Adrenal gland (tissue), 12 donors: Measurements from ENCODE around the gene MTA3. TPM values are rescaled to one million over a fixed set of nuclear protein-coding genes. Genes with fewer than 3 reads are reported as not detected.

Experiments
- DNase-seq, 7 donors: peaks; one replicate each; pipeline ENCODE4 v3.0.0-alpha.2; 2019 to 2020
- H3K27ac ChIP-seq, 5 donors: fragments of 200-600 bp; sonication (generic) in 4 of 5; 1 replicate in 3 of 5; 2 replicates in 2 of 5; pipeline versions ENCODE4 v1.5.1 to v1.8.0; 2016 to 2020; ENCODE audit warnings: mild to moderate bottlenecking in 1 of 5
- H3K27me3 ChIP-seq: fragments of 200-600 bp; 2 replicates; pipeline ENCODE4 v1.8.0; 2021
- H3K36me3 ChIP-seq, 2 donors: fragments of 200-600 bp; replicated peaks in 1 of 2; 1 replicate in 1 of 2; 2 replicates in 1 of 2; pipeline versions ENCODE4 v1.5.1 to v1.8.0; 2018 to 2022
- H3K4me1 ChIP-seq, 2 donors: fragments of 200-600 bp; replicated peaks in 1 of 2; 1 replicate in 1 of 2; 2 replicates in 1 of 2; pipeline versions ENCODE4 v1.5.1 to v1.8.0; 2018 to 2021
- H3K4me3 ChIP-seq, 4 donors: fragments of 200-600 bp; sonication (generic) in 3 of 4; one replicate each; pipeline ENCODE4 v1.5.1; 2016 to 2018
- H3K9me3 ChIP-seq, 3 donors: fragments of 200-600 bp; sonication (generic) in 1 of 3; replicated peaks in 1 of 3; 1 replicate in 2 of 3; 2 replicates in 1 of 3; pipeline versions ENCODE4 v1.5.1 to v1.8.0; 2016 to 2021
- POLR2A ChIP-seq, 2 donors: fragments of 450-650 bp; IDR thresholded peaks; one replicate each; pipeline ENCODE4 v1.6.1; 2017; ENCODE audit warnings: antibody characterized with exemption in 2 of 2, mild to moderate bottlenecking in 2 of 2, moderate library complexity in 1 of 2
- WGBS, 4 donors: extraction: QIAGEN DNeasy Blood & Tissue Kit in 2 of 4; methylation state at CpG; one replicate each; pipeline versions ENCODE4 v1.1.5 to v1.1.7; 2013 to 2017; 5-methylcytosine and 5-hydroxymethylcytosine counted together
- intact Hi-C, 2 donors: fragments of 100-400 bp; cut with DNase I; formaldehyde crosslinking; loops; one replicate each; pipeline versions ENCODE4 v1.14.1 to v1.15.0; 2022 to 2023
- polyA plus RNA-seq, 3 donors: library from polyadenylated mRNA; stranded (reverse); fragments of 200-250 nt in 2 of 3; fragments of 350-450 nt in 1 of 3; fragmentation: Illumina TruSeq in 1 of 3; extraction: RNeasy Lipid Tissue Mini Kit (QIAGEN cat#74804) in 1 of 3; gene quantifications; one replicate each; pipeline ENCODE4 v1.2.3, GENCODE V29; 2013 to 2014
- total RNA-seq, 9 donors: library from RNA; depleted of rRNA in 4 of 9; stranded (reverse); fragments of >200 nt in 4 of 9; fragments of 120-200 nt in 1 of 9; fragmentation: NEBNext Ultra II Directional in 1 of 9; extraction: Animal tissue kit (Norgen Biotek cat#: 25700) in 1 of 9; gene quantifications; one replicate each; pipeline versions ENCODE4 v1.1.0 to v1.2.4, GENCODE V29; 2013 to 2023
- TF ChIP-seq, protein P1 (sequence below), 6 experiments: fragments of 450-650 bp in 4 of 6; fragments of 200-600 bp in 2 of 6; sonication (generic) in 1 of 6; IDR thresholded peaks; 1 replicate in 5 of 6; 2 replicates in 1 of 6; pipeline versions ENCODE4 v1.5.1 to v1.8.0; 2016 to 2021; ENCODE audit warnings: antibody characterized with exemption in 6 of 6, mild to moderate bottlenecking in 2 of 6, moderate library complexity in 1 of 6
- donor health status: healthy with polysubstance abuse.
- donor health status: Bipolar disorder and iron deficiency.
- donor health status: DM: yes; HTN: yes; CAD: no.
- donor health status: DM: no; HTN: no; CAD: no.
- donor health status: DM: no; HTN: no; CAD: no.
- donor health status: DM: yes; HTN: yes; CAD: no.

The MTA3 gene
- total and polyA plus RNA-seq, 12 donors = 51.5 to 168 (median 91.2) TPM

GRCh38 chr2:42769583-42770287 lies 201.3 kb downstream of the MTA3 start:
- intact Hi-C loops = no loop called here
- Histone ChIP-seq H3K4me3 (no peak overlapping the region), H3K27me3 (no peaks in the 10 kb centered on the region), H3K36me3 (no peaks in the 10 kb centered on the region), H3K4me1 (no peaks in the 10 kb centered on the region), H3K9me3 (no peaks in the 10 kb centered on the region), H3K27ac (no peak overlapping the region)
- TF ChIP-seq, protein P1, sequence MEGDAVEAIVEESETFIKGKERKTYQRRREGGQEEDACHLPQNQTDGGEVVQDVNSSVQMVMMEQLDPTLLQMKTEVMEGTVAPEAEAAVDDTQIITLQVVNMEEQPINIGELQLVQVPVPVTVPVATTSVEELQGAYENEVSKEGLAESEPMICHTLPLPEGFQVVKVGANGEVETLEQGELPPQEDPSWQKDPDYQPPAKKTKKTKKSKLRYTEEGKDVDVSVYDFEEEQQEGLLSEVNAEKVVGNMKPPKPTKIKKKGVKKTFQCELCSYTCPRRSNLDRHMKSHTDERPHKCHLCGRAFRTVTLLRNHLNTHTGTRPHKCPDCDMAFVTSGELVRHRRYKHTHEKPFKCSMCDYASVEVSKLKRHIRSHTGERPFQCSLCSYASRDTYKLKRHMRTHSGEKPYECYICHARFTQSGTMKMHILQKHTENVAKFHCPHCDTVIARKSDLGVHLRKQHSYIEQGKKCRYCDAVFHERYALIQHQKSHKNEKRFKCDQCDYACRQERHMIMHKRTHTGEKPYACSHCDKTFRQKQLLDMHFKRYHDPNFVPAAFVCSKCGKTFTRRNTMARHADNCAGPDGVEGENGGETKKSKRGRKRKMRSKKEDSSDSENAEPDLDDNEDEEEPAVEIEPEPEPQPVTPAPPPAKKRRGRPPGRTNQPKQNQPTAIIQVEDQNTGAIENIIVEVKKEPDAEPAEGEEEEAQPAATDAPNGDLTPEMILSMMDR (IDR thresholded peaks at IDR 0.05) = no peak
- TF ChIP-seq POLR2A (IDR thresholded peaks at IDR 0.05) = no peak
- DNase-seq = peak in 1 of 7 donors; percentile 45
- WGBS, 4 donors = 94 to 96% (median 95%) methylated on average over 6 to 10 of the region's 10 CpGs

DNA sequence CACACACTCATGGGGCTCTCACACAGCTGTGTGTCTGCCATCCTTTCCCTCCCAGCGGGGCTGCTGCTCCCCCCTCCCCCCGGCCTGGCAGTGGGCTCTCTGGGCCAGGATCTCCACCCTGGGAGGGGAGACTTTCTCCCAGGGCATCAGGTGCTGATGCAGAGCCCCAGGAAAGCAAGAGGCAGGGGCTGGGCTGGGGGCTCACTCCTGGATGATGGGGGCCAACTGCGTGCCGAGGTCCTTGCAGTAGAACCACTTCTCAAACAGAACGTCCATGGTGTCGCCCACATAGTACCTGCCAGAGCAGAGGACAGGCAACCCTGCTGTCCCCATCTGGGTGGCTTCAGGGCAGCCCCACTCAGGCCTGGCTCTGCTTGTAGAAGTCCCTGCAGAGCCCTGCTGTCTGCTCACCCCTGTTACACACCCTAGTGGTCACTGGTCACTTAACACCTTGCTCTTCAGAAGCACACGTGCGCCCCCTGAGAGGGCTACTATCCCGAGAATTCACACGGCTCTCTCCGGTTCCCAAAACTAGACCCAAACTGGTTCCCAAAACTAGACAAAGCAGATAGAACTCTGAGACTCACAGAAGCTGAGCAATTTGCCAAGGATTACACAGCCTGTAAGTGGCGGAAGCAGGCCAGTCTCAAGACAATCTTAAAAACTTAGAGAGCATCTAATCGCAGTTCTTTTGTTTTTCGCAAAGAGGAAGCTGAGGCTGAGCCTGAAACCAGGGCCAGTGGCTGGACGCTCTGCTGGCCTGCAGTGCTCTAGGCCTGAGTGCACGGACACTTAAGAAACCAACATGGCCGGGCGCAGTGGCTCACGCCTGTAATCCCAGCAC lies 202.1 kb downstream of the MTA3 start:
- WGBS, 4 donors = 68 to 75% (median 73%) methylated on average over 12 to 19 of the region's 19 CpGs
- H3K36me3 ChIP-seq = no peaks in the 10 kb centered on the region
- H3K9me3 ChIP-seq = no peaks in the 10 kb centered on the region
- no peaks in the 10 kb centered on the region for H3K4me1 ChIP-seq
- TF ChIP-seq, protein P1 (IDR thresholded peaks at IDR 0.05) = peak; percentile 31 to 56 (median 53)
- TF ChIP-seq POLR2A (IDR thresholded peaks at IDR 0.05) = no peak
- H3K27me3 ChIP-seq = no peaks in the 10 kb centered on the region
- H3K27ac ChIP-seq = no peak overlapping the region
- no peak overlapping the region for H3K4me3 ChIP-seq
- intact Hi-C loops = no loop called here
- DNase-seq = peak in 6 of 7 donors; percentile 42 to 70 (median 58)

- no peaks in the 10 kb centered on the region for H3K27me3 ChIP-seq
- H3K27ac ChIP-seq = no peak overlapping the region
- TF ChIP-seq POLR2A (IDR thresholded peaks at IDR 0.05) = no peak
- TF ChIP-seq, protein P1 (IDR thresholded peaks at IDR 0.05) = no peak
These were observed 203.2 kb downstream of the MTA3 start for GRCh38 chr2:42771546-42772153.

GRCh38 chr2:42775186-42775585 lies 206.8 kb downstream of the MTA3 start:
- 57 to 66% (median 64%) methylated on average over 2 of the region's 2 CpGs for WGBS, 4 donors
- no peak overlapping the region for H3K27ac ChIP-seq
- intact Hi-C loops = no loop called here

More at GRCh38 chr2:42771546-42772153, 203.2 kb downstream of the MTA3 start:
- peak in 1 of 7 donors; percentile 49 for DNase-seq
- WGBS, 4 donors = 76 to 89% (median 82%) methylated on average over 3 to 5 of the region's 5 CpGs
- Histone ChIP-seq H3K36me3 (no peaks in the 10 kb centered on the region), H3K4me1 (no peaks in the 10 kb centered on the region), H3K9me3 (no peaks in the 10 kb centered on the region), H3K4me3 (no peak overlapping the region)
- intact Hi-C loops = no loop called here

More at GRCh38 chr2:42775186-42775585, 206.8 kb downstream of the MTA3 start:
- Histone ChIP-seq H3K36me3 (no peaks in the 10 kb centered on the region), H3K9me3 (no peaks in the 10 kb centered on the region), H3K27me3 (no peaks in the 10 kb centered on the region), H3K4me3 (no peak overlapping the region), H3K4me1 (no peaks in the 10 kb centered on the region)
- no peak for DNase-seq
- TF ChIP-seq POLR2A (IDR thresholded peaks at IDR 0.05) = no peak
- TF ChIP-seq, protein P1 (IDR thresholded peaks at IDR 0.05) = no peak
